HepG2 (cell line): ENCODE results near the gene SETD5. TPM values are rescaled to one million over a fixed set of nuclear protein-coding genes. Genes with fewer than 3 reads are reported as not detected.

Experiments
- ARNTL ChIP-seq: sonication (generic); formaldehyde crosslinking; IDR thresholded peaks from 2 replicates; pipeline ENCODE4 v1.4.0; 2020; ENCODE audit warnings: mild to moderate bottlenecking, missing genetic modification reagents
- BORCS8-MEF2B ChIP-seq: sonication (generic); formaldehyde crosslinking; IDR thresholded peaks from 2 replicates; pipeline ENCODE4 v1.8.0; 2022; ENCODE audit warnings: mild to moderate bottlenecking, missing genetic modification reagents
- FOXJ3 ChIP-seq: sonication (generic); formaldehyde crosslinking; IDR thresholded peaks from 2 replicates; pipeline ENCODE4 v1.4.0; 2020; ENCODE audit warnings: missing genetic modification reagents, mild to moderate bottlenecking, borderline replicate concordance
- HDAC1 ChIP-seq: sonication (generic); formaldehyde crosslinking; IDR thresholded peaks from 2 replicates; pipeline ENCODE4 v1.5.1; 2020; ENCODE audit warnings: mild to moderate bottlenecking, missing genetic modification reagents
- HIVEP1 ChIP-seq: sonication (generic); formaldehyde crosslinking; IDR thresholded peaks from 2 replicates; pipeline ENCODE4 v1.4.0; 2020; ENCODE audit warnings: mild to moderate bottlenecking, missing genetic modification reagents
- MXD4 ChIP-seq: IDR thresholded peaks from 2 replicates; pipeline ENCODE4 v1.6.1; 2016; ENCODE audit warnings: mild to moderate bottlenecking, missing biosample characterization, missing genetic modification reagents
- NFYC ChIP-seq: IDR thresholded peaks from 2 replicates; pipeline ENCODE4 v1.6.1; 2016; ENCODE audit warnings: missing genetic modification reagents, missing compliant biosample characterization
- PHF5A ChIP-seq: IDR thresholded peaks from one replicate; pipeline ENCODE4 v1.6.1; 2018; ENCODE audit warnings: low read depth, missing genetic modification reagents; ENCODE audit not compliant: unreplicated experiment
- RARA ChIP-seq: IDR thresholded peaks from 2 replicates; pipeline ENCODE4 v1.6.1; 2016; ENCODE audit warnings: missing genetic modification reagents, missing compliant biosample characterization
- RFX3 ChIP-seq: IDR thresholded peaks from 2 replicates; pipeline ENCODE4 v1.6.1; 2016; ENCODE audit warnings: missing biosample characterization, missing genetic modification reagents
- RFXANK ChIP-seq: IDR thresholded peaks from 2 replicates; pipeline ENCODE4 v1.6.1; 2016
- SMC3 ChIP-seq: IDR thresholded peaks from 2 replicates; pipeline ENCODE4 v1.6.1; 2011; ENCODE audit warnings: low read length, improper control_type of control experiment
- ZBTB38 ChIP-seq: sonication (generic); formaldehyde crosslinking; IDR thresholded peaks from 2 replicates; pipeline ENCODE4 v1.5.1; 2020; ENCODE audit warnings: mild to moderate bottlenecking, missing genetic modification reagents
- ZC3H13 ChIP-seq: sonication (generic); formaldehyde crosslinking; IDR thresholded peaks from 2 replicates; pipeline ENCODE4 v1.8.1; 2023; ENCODE audit warnings: mild to moderate bottlenecking, missing genetic modification reagents, moderate library complexity
- ZFAT ChIP-seq: sonication (generic); formaldehyde crosslinking; conservative IDR thresholded peaks from 2 replicates; pipeline ENCODE4 v1.8.1; 2023; ENCODE audit warnings: missing genetic modification reagents, inconsistent platforms
- ZFP41 ChIP-seq: sonication (generic); formaldehyde crosslinking; IDR thresholded peaks from 2 replicates; pipeline ENCODE4 v1.4.0; 2020; ENCODE audit warnings: mild to moderate bottlenecking, missing genetic modification reagents, borderline replicate concordance
- ZNF160 ChIP-seq: sonication (generic); formaldehyde crosslinking; IDR thresholded peaks from 2 replicates; pipeline ENCODE4 v1.8.0; 2022; ENCODE audit warnings: mild to moderate bottlenecking, inconsistent platforms, missing genetic modification reagents
- ZNF207 ChIP-seq: fragments of 450-650 bp; IDR thresholded peaks from 2 replicates; pipeline ENCODE4 v1.6.1; 2016; ENCODE audit warnings: antibody characterized with exemption, borderline replicate concordance
- ZNF30 ChIP-seq: sonication (generic); formaldehyde crosslinking; IDR thresholded peaks from 2 replicates; pipeline ENCODE4 v1.5.0; 2020; ENCODE audit warnings: mild to moderate bottlenecking, missing genetic modification reagents
- ZNF468 ChIP-seq: sonication (generic); formaldehyde crosslinking; IDR thresholded peaks from 2 replicates; pipeline ENCODE4 v1.8.0; 2022; ENCODE audit warnings: mild to moderate bottlenecking, moderate library complexity, missing genetic modification reagents
- ZNF564 ChIP-seq: sonication (generic); formaldehyde crosslinking; IDR thresholded peaks from 2 replicates; pipeline ENCODE4 v1.8.1; 2023; ENCODE audit warnings: mild to moderate bottlenecking, missing genetic modification reagents
- polyA plus RNA-seq, 8 experiments: library from polyadenylated mRNA; depleted of rRNA in 3 of 8; stranded (reverse) in 7 of 8; unstranded in 1 of 8; fragments of >200 nt; fragmentation: Illumina TruSeq in 4 of 8; extraction: Trizol in 4 of 8; gene quantifications; 2 replicates each; pipeline versions ENCODE4 v1.2.1 to v1.2.3, GENCODE V29; 2011 to 2016; ENCODE audit warnings: low read depth in 4 of 8, missing spikeins in 1 of 8, mixed read lengths in 1 of 8; ENCODE audit not compliant: insufficient read depth in 1 of 8
- total RNA-seq, 5 experiments: library from RNA; depleted of rRNA; stranded (reverse); fragments of >200 nt; fragmentation: Illumina TruSeq; extraction: Trizol; gene quantifications; 2 replicates each; pipeline ENCODE4 v1.2.3, GENCODE V29; 2016; ENCODE audit warnings: low read depth in 1 of 5
- TF ChIP-seq, protein P1 (sequence below): sonication (generic); formaldehyde crosslinking; IDR thresholded peaks from 2 replicates; pipeline ENCODE4 v1.5.0; 2020; ENCODE audit warnings: mild to moderate bottlenecking, missing genetic modification reagents
- TF ChIP-seq, protein P2 (sequence below): sonication (generic); formaldehyde crosslinking; IDR thresholded peaks from 2 replicates; pipeline ENCODE4 v1.8.1; 2023; ENCODE audit warnings: mild to moderate bottlenecking, missing genetic modification reagents, borderline replicate concordance
- TF ChIP-seq, protein P3 (sequence below): sonication (generic); formaldehyde crosslinking; IDR thresholded peaks from 2 replicates; pipeline ENCODE4 v1.4.0; 2020; ENCODE audit warnings: missing genetic modification reagents, low read depth, mild to moderate bottlenecking, borderline replicate concordance
- TF ChIP-seq, protein P4 (sequence below): sonication (generic); formaldehyde crosslinking; IDR thresholded peaks from 2 replicates; pipeline ENCODE4 v1.8.0; 2022; ENCODE audit warnings: missing genetic modification reagents, mild to moderate bottlenecking, borderline replicate concordance
- TF ChIP-seq, protein P5 (sequence below): sonication (generic); formaldehyde crosslinking; IDR thresholded peaks from 2 replicates; pipeline ENCODE4 v1.4.0; 2020; ENCODE audit warnings: mild to moderate bottlenecking, missing genetic modification reagents

Gene SETD5
- total and polyA plus RNA-seq, 2 of the 13 experiments (the other 11 are each of a cell fraction or from before 2014, with no cell fraction given) = 46.8 to 95.8 TPM

DNA sequence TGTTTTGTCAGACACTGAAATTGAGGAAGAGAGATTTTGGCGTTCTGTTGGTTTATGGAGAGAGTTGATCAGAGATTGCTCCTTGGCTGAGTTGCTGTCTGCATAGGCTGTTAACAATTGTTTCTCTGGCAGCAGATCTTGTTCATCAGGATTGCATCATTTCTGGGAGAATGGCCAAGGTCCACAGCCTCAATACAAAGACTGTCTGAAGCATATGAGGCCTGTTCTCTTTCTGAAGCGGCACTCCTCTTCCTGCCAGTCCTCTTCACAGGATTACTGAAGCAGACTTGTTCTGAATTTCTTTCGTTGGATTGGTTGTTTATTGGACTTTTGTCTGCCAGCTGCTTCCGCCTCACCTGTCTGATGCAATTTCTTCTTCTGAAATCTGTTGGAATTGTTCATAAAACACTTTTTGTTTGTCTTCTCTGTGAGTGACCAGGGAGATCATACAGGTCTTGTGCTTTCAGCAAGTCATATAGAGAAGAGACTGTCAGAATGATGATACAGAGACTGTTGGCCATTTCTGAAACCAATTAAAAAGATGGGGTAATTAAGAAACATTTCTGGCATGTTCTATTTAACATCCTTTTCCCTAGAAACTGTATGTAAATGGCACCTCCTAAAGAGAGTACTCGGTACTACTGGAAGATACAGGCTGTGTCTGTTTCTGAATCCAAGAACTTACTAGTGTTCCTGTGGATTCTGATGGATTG, 25.5 kb downstream of the SETD5 start (continued):
- TF ChIP-seq, protein P1, sequence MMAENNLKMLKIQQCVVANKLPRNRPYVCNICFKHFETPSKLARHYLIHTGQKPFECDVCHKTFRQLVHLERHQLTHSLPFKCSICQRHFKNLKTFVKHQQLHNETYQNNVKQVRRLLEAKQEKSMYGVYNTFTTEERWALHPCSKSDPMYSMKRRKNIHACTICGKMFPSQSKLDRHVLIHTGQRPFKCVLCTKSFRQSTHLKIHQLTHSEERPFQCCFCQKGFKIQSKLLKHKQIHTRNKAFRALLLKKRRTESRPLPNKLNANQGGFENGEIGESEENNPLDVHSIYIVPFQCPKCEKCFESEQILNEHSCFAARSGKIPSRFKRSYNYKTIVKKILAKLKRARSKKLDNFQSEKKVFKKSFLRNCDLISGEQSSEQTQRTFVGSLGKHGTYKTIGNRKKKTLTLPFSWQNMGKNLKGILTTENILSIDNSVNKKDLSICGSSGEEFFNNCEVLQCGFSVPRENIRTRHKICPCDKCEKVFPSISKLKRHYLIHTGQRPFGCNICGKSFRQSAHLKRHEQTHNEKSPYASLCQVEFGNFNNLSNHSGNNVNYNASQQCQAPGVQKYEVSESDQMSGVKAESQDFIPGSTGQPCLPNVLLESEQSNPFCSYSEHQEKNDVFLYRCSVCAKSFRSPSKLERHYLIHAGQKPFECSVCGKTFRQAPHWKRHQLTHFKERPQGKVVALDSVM = peak; percentile 42; the same call in 1 of the 2 replicates
- TF ChIP-seq ZNF207 (no peak), HDAC1 (CRISPR knock-in tag) (peak; percentile 84), ZNF564 (CRISPR knock-in tag) (no peak; the same call in 1 of the 2 replicates), ZNF30 (CRISPR knock-in tag) (no peak), PHF5A (CRISPR knock-in tag) (peak; percentile 56), ZBTB38 (CRISPR knock-in tag) (no peak), FOXJ3 (CRISPR knock-in tag) (peak; percentile 82; the same call in 1 of the 2 replicates), RARA (CRISPR knock-in tag) (peak; percentile 76), ZNF160 (CRISPR knock-in tag) (no peak), BORCS8-MEF2B (CRISPR knock-in tag) (no peak), ARNTL (no peak), MXD4 (CRISPR knock-in tag) (no peak), ZFAT (CRISPR knock-in tag) (no peak), RFX3 (CRISPR knock-in tag) (no peak), HIVEP1 (CRISPR knock-in tag) (no peak), SMC3 (peak; percentile 65), ZNF468 (CRISPR knock-in tag) (no peak), NFYC (CRISPR knock-in tag) (peak; percentile 68), RFXANK (CRISPR knock-in tag) (peak; percentile 34; the same call in 1 of the 2 replicates), ZFP41 (CRISPR knock-in tag) (no peak), ZC3H13 (CRISPR knock-in tag) (no peak)
- TF ChIP-seq, protein P2, sequence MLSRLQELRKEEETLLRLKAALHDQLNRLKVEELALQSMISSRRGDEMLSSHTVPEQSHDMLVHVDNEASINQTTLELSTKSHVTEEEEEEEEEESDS (CRISPR knock-in tag) = no peak
- TF ChIP-seq, protein P3, sequence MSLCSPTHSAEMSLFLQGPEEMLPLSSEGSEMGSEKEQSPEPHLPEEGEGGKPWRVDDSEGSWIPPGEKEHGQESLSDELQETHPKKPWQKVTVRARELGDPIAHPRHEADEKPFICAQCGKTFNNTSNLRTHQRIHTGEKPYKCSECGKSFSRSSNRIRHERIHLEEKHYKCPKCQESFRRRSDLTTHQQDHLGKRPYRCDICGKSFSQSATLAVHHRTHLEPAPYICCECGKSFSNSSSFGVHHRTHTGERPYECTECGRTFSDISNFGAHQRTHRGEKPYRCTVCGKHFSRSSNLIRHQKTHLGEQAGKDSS (CRISPR knock-in tag) = no peak
- TF ChIP-seq, protein P4, sequence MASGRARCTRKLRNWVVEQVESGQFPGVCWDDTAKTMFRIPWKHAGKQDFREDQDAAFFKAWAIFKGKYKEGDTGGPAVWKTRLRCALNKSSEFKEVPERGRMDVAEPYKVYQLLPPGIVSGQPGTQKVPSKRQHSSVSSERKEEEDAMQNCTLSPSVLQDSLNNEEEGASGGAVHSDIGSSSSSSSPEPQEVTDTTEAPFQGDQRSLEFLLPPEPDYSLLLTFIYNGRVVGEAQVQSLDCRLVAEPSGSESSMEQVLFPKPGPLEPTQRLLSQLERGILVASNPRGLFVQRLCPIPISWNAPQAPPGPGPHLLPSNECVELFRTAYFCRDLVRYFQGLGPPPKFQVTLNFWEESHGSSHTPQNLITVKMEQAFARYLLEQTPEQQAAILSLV (CRISPR knock-in tag) = no peak
- TF ChIP-seq, protein P5, sequence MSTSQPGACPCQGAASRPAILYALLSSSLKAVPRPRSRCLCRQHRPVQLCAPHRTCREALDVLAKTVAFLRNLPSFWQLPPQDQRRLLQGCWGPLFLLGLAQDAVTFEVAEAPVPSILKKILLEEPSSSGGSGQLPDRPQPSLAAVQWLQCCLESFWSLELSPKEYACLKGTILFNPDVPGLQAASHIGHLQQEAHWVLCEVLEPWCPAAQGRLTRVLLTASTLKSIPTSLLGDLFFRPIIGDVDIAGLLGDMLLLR (CRISPR knock-in tag) = no peak
